Activated naive CD8-positive, alpha-beta T cell treated with anti-CD3 and anti-CD28 coated beads, Interleukin-2, amount 50 U/mL, for 24 hours (primary cell): Measurements from ENCODE around the gene KRTAP5-9.
"Not testable (repeated sequence)": the region's sequence is repeated elsewhere in the genome, so short reads cannot be mapped to it uniquely, and the experiment has no call there.

Experiments
- ATAC-seq: fragments of 150-1000 bp; cut with Tn5 transposase; one replicate; pipeline ENCODE4 v1.10.0; 2021
- DNase-seq: peaks from one replicate; pipeline ENCODE4 v3.0.0; 2021
- H3K27ac Mint-ChIP-seq: one replicate; pipeline ENCODE4 v1.8.0; 2021; ENCODE audit warnings: mild to moderate bottlenecking, mixed read lengths
- H3K27me3 Mint-ChIP-seq: one replicate; pipeline ENCODE4 v1.8.0; 2021; ENCODE audit warnings: mixed read lengths
- H3K36me3 Mint-ChIP-seq: one replicate; pipeline ENCODE4 v1.8.0; 2021; ENCODE audit warnings: low read depth, mixed read lengths
- H3K4me1 Mint-ChIP-seq: one replicate; pipeline ENCODE4 v1.8.0; 2021; ENCODE audit warnings: mixed read lengths
- H3K4me3 Mint-ChIP-seq: one replicate; pipeline ENCODE4 v1.8.0; 2021; ENCODE audit warnings: mild to moderate bottlenecking, moderate library complexity, mixed read lengths
- H3K9me3 Mint-ChIP-seq: one replicate; pipeline ENCODE4 v1.8.0; 2021; ENCODE audit warnings: mixed read lengths

The KRTAP5-9 gene

DNA sequence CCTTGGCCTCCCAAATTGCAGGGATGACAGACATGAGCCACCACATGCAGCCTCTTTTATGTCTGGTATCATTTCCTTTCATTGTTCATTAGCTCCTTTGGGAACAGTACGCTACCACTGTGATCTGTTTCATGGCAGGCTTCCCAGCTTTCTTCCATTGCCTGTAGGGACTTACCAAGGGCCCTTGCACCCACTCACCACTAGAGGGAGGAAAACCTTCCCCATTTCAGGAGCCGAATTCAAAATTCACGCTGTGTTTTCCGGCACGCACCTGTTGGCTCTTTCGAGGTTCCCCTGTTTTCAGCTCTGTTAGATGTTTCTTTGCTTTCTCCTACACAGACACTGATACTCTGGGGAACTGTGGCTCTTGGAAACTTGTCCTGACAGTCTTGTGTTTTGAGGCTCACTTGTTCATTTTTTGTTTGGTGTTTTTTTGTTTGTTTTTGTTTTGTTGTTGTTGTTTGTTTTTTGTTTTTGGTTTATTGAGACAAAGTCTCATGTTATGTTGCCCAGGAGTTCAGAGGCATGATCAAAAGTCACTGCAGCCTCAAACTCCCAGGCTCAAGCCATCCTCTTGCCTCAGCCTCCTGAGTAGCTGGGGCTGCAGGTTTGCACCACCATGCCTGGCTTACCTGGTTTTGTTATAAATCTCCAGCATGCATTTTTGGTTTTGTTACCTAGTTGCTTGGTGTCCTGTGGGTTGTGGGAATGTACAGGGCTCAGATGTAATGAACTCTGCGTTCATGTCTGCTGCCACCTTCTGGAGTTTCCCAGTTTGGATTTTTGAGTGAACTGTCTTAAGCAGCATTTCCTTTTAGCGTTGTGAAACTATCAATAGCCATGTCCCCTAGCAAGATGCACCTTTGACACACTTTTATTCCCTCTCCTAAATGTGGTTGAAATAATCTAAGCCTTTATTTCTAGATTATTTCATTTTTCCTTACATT, 32.1 kb downstream of the KRTAP5-9 start:
- H3K4me3 Mint-ChIP-seq = no peak overlapping the region
- no peaks in the 10 kb centered on the region for H3K36me3 Mint-ChIP-seq
- H3K4me1 Mint-ChIP-seq = peaks cover 5% of the 10 kb centered on the region
- DNase-seq = peak; percentile 29
- H3K27me3 Mint-ChIP-seq = peaks cover 24% of the 10 kb centered on the region
- no peaks in the 10 kb centered on the region for H3K9me3 Mint-ChIP-seq
- H3K27ac Mint-ChIP-seq = no peak overlapping the region
- no peak for ATAC-seq

GRCh38 chr11:71581826-71582225, 33.6 kb downstream of the KRTAP5-9 start:
- Mint-ChIP-seq H3K27me3 (peaks cover 24% of the 10 kb centered on the region), H3K27ac (no peak overlapping the region), H3K36me3 (no peaks in the 10 kb centered on the region), H3K9me3 (no peaks in the 10 kb centered on the region), H3K4me1 (peaks cover 5% of the 10 kb centered on the region), H3K4me3 (no peak overlapping the region)
- DNase-seq = no peak
- no peak for ATAC-seq

GRCh38 chr11:71582309-71582895, 34.2 kb downstream of the KRTAP5-9 start, which contains the start of gene KRTAP5-11:
TSS of gene KRTAP5-11 (minus strand) at chr11:71582875. CDS start at chr11:71582837, 38 bp downstream.
- Mint-ChIP-seq H3K4me1 (peaks cover 5% of the 10 kb centered on the region), H3K27me3 (peaks cover 24% of the 10 kb centered on the region), H3K27ac (no peak within 1 kb of the TSS), H3K36me3 (no peaks in the 10 kb centered on the region), H3K4me3 (no peak within 1 kb of the TSS), H3K9me3 (no peaks in the 10 kb centered on the region)
- DNase-seq (no peak), ATAC-seq (no peak)

DNA sequence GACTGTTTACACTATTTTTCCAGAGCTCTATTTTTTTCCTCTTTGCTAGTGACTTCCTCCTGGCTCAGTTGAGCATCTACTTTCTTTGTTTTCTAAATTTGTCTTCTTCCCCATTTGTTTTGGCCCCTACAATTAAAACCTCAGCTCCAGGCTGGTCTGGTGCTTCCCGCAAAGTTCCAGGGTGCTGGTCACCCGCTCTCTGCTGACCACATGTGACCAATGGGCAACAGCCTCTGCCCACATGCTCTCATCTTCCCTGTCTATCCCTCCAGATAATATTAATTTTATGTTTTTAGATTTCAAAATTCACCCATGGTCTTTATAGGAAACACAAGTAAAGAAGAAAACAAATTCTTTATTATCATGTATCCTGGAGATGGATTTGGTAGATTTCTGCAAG, 34.7 kb downstream of the KRTAP5-9 start:
- H3K4me3 Mint-ChIP-seq, H3K9me3 Mint-ChIP-seq: not testable (repeated sequence)

DNA sequence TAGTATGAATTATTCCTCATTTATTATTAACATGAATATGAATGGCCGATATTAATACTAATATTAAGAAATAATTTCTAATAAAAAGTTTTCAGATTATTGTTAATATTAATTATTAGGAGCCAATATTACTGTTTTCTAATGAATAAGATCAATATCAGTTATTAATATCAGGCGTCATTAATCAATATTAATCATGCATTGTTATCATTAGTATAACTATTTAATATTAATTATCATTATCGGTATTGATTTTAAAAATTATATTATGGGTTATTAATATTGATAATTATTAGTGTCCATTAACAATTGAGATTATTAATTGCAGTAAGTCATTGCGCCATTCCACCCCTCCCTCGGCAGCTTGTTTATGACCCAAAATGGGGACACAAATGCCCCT, 37.5 kb downstream of the KRTAP5-9 start:
- not testable (repeated sequence) for H3K9me3 Mint-ChIP-seq, ATAC-seq, H3K4me3 Mint-ChIP-seq, H3K27ac Mint-ChIP-seq, H3K4me1 Mint-ChIP-seq, DNase-seq, H3K36me3 Mint-ChIP-seq
- peaks cover 16% of the 10 kb centered on the region for H3K27me3 Mint-ChIP-seq

More for the DNA sequence above, 34.7 kb downstream of the KRTAP5-9 start:
- peaks cover 24% of the 10 kb centered on the region for H3K27me3 Mint-ChIP-seq
- H3K27ac Mint-ChIP-seq, DNase-seq, H3K36me3 Mint-ChIP-seq, ATAC-seq, H3K4me1 Mint-ChIP-seq: not testable (repeated sequence)

DNA sequence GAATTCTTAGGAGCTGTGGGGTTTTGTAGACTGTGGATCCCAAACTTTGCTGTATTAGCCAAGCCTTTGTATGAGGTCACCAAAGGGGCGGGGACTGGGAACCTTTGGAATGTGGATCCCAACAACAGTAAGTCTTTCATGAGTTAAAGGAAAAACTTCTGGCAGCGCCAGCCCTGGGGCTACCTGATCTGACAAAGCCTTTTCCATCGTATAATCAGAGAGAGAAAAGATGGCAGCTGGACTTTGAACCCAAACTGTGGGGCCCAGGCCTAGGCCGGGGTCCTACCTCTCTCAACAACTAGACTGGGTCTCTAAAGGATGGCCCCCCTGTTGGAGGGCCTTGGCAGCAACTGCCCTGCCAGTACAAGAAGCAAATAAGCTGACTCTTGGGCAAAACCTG, 40.1 kb downstream of the KRTAP5-9 start:
- H3K4me3 Mint-ChIP-seq, H3K36me3 Mint-ChIP-seq, H3K27me3 Mint-ChIP-seq, ATAC-seq, DNase-seq, H3K9me3 Mint-ChIP-seq, H3K4me1 Mint-ChIP-seq, H3K27ac Mint-ChIP-seq: not testable (repeated sequence)

DNA sequence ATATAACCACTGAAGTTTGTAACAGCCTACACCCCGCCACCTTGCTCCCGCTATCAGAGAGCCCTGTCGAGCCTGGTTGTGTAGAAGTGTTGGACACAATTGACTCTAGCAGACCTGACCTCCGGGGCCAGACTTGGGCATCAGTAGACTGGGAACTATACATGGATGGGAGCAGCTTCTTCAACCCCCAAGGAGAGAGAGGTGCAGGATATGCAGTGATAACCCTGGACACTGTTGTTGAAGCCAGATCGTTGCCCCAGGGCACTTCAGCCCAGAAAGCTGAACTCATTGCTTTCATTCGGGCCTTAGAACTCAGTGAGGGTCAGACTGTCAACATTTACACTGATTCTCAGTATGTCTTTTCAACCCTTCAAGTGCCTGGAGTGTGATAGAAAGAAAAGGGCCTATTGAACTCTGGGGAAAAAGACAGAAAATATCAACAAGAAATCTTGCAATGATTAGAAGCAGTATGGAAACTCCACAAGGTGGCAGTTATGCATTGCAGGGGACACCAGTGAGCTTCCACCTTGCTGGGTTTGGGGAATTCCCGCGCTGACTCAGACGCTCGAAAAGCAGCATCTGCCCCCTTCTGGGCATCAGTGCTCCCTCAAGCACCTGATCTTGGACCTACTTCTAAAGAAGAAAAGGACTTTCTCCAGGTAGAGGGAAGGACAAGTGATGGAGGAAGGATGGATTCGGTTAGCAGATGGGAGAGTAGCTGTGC, 40.8 kb downstream of the KRTAP5-9 start:
- not testable (repeated sequence) for H3K27ac Mint-ChIP-seq, H3K4me1 Mint-ChIP-seq, H3K36me3 Mint-ChIP-seq, H3K9me3 Mint-ChIP-seq, H3K27me3 Mint-ChIP-seq, ATAC-seq, H3K4me3 Mint-ChIP-seq
- DNase-seq = peak; percentile 71

DNA sequence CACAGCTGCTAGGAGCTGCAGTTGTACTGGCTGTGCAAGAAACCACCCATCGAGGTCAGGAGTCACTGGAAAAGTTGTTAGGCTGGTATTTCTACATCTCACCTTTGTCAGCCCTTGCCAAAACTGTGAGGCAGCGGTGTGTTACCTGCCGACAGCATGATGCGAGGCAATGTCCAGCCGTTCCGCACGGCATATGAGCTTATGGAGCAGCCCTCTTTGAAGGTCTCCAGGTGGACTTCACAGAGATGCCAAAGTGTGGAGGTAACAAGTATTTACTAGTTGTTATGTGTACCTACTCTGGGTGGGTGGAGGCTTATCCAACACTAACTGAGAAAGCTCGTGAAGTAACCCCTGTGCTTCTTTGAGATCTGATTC, 41.3 kb downstream of the KRTAP5-9 start:
- DNase-seq, H3K27ac Mint-ChIP-seq, H3K4me1 Mint-ChIP-seq, ATAC-seq, H3K9me3 Mint-ChIP-seq, H3K4me3 Mint-ChIP-seq, H3K36me3 Mint-ChIP-seq, H3K27me3 Mint-ChIP-seq: not testable (repeated sequence)
